SKM-1 treated with dmso at 0.1 percent for 144 hours (cell line): Measurements from ENCODE around the gene CACNA2D3.
"Not testable (repeated sequence)": the region's sequence is repeated elsewhere in the genome, so short reads cannot be mapped to it uniquely, and the experiment has no call there.

ENCODE experiments used
- DNase-seq: peaks from one replicate; lab custom pipeline; 2025; ENCODE audit not compliant: unreplicated experiment; lab: John Stamatoyannopoulos, UW

CACNA2D3 gene

DNA sequence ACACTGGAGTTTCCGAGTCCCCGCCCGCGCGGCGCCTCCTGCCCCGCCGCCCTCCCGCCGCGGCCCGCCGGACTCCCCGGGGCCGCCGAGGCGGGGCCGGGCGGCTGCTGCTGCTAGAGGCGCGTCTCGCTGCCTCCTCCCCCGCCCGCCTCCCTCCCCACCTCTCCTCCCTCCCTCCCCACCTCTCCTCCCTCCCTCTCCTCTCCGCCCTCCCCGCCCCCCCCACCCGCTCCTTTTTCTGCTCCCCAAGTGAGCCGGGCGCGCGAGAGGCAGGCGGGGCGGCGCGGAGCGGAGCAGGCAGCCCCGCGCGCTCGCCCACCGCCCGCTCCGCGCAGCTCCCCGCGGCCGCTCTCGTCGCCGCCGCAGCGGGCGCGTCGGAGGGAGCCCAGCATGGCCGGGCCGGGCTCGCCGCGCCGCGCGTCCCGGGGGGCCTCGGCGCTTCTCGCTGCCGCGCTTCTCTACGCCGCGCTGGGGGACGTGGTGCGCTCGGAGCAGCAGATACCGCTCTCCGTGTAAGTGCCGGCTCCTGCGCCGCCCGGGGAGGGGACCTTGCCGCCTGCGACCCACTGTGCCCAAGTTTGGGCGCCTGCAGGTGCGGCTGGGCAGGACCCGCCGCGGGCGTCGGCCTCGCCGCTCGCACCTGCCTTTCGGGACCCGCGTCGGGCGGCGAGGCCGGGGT is at the start of gene CACNA2D3:
Gene CACNA2D3, plus strand, starts transcription at position 229 of the 679 bp plus-strand sequence.
- DNase-seq: no peak

DNA sequence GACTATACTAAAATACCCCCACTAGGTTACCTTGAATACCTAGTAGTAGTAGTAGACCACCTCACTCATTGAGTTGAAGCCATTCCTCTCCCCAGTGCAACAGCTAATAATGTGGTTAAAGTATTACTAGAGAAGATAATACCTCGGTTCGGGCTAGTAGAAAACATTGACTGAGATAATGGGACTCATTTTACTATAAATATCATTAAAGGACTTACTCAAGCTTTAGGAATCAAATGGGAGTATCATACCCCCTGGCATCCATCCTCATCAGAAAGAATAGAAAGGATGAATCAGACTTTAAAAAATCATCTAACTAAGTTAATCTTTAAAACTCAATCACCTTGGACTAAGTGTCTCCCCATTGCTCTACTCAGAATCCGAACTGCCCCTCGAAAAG is 49.0 kb upstream of the CACNA2D3 start:
- no peak for DNase-seq

DNA sequence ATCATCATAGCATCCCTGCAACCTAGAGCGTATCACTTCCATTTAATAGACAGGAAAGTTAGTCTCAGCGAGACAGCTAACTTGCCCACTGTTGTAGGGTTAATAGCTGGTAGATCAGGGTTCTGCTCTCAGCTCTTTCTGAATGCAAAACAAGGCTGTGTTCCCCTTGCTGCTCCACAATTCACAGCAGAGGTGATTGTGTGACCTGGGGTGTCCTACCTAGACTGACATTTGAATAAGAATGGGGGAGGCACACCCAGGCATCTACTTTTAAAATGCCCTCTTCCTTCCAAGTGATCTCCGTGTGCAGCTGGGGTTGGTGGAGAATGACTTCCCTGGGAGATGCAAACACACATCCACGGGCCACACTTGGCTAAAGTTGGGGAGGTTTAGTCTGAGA is 43.0 kb upstream of the CACNA2D3 start:
- DNase-seq: no peak

DNA sequence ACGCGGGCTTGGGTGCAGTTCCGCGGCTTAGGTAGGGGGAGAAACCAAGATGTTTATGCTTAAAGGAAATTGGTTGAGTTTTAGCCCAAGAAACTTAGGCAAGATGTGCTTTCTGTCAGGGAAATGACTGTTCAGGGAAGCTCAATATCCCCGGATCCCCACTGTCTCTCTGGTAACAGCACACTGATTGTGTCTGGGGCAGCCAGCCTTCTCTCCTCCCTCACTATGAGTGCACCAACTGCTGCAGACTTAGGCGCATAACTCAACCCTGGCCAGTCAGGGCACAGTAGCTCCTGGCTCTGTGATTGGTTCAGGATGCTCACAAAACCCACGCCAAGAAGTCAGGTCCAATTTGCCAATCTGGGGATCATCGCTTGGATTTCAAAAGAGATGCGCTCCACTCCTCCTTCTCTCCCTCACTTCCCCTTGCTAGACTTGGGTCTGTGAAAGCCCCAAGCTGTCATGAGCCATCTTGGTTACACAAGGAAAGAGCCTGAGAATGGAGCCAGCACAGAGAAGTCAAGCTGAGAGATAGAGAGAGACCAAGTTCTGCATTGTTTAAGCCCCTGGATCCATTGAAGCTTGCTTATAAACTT is 42.5 kb upstream of the CACNA2D3 start:
- DNase-seq: no peak

DNA sequence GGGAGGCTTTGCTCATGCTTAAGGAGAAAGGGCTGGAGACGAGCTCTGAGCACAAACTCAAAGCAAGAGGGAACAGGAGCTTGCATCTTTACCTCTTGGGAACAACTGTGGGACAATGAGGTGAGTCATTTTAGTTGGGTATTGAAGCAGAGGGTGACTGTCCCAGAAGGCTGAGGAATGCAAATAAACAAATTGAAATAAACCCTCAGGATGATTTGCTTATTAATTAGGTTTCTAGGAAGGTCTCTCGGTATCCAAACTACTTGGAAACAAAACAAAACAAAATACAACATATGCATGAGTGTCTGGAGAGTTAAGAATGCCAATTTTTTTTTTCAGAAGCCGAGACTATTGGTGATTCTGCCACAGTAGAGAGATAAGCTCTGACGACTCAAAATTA is 38.4 kb upstream of the CACNA2D3 start:
- DNase-seq: no peak

DNA sequence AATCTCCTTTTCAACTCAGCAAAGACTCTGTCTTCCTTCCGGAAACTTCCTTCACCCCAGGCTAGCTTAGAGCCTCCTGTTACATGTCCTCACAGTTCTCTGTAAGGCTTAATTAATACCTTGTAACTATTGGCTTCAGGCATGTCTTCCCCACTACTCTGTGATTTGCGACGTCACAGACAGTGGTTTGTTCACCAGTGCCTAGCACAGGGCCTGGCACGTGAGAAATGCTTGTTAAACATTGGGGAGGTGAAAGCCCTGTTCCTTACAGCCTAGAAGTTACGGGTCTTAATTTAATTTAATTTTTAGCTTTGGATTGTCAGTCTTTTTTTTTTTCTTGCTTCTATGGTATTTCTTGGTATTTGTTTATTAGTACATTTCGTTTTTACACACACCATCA is 36.4 kb upstream of the CACNA2D3 start:
- no peak for DNase-seq

DNA sequence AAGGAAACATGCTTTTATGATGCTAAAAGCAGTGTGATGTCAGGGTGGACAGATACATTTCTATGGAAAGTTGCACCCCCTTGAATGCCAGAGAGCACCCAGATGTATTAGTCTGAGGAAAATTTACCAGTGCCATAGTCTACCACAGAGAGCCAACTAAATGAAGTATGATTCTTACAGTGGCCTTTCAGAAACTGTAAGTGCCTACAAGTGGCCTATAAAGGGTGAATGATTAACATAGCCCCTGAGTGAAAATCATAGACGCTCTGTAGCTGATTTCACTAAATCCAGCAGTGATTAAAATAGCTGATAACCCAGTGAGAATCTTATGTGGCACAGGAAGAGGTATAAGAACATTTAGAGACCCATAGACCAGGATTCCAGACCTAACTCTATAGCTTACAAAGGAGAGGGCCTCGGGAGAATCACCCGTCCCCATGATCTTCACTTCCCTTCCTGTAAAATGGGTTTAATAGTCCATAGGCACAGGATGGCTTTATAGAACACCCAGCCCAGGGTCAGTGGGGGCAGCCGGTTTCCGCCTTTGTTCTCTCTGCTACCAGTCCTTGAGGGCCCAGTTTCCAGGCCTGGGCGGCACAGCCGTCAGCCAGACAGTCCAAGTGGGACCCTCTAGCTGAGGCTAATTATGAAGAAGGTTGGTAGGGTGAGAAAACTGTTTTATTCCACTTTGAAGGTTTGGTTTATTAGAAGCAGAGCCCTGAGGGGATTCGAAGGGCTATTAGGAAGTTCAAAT is 35.5 kb upstream of the CACNA2D3 start:
- no peak for DNase-seq

DNA sequence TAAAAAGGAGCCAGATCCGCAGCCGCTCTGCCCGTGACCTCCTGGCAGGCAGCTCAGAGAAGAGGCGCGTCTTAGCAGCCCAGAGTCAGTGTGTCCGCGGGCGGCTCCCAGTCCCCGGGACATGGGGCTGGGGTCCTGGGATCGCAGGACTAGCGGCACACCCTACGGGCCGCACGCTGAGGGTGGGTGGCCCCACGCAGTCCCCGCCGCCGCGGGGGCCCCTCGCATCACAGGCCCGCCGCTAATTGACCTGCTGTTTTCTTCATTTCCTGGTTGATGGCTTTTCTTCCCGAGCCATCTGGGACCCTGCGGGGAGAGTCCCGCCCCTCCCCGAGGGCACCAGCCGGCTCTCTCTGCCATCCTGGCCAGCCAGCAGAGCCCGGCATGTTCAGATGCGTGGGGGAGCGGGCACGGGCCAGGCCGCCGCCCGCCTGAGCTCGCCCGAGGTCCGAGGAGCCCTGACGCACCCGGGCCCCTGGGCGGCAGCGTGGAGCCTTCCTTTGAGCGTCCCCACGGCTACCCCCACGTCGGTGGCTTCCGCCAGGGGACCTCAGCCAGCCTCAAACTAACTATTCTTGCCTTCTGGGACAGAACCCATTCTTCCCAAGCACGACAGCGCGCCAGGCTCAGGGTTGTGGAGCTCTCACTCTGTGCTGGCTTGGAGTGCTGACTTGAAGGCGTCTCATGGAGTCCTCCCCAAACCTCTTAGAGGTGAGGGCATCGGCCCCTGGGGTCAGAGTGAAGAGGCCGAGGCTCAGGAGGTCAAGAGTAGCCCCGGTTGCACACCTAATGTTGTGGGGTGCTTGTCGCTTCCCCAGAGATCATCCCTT is 34.6 kb upstream of the CACNA2D3 start:
- DNase-seq: no peak

DNA sequence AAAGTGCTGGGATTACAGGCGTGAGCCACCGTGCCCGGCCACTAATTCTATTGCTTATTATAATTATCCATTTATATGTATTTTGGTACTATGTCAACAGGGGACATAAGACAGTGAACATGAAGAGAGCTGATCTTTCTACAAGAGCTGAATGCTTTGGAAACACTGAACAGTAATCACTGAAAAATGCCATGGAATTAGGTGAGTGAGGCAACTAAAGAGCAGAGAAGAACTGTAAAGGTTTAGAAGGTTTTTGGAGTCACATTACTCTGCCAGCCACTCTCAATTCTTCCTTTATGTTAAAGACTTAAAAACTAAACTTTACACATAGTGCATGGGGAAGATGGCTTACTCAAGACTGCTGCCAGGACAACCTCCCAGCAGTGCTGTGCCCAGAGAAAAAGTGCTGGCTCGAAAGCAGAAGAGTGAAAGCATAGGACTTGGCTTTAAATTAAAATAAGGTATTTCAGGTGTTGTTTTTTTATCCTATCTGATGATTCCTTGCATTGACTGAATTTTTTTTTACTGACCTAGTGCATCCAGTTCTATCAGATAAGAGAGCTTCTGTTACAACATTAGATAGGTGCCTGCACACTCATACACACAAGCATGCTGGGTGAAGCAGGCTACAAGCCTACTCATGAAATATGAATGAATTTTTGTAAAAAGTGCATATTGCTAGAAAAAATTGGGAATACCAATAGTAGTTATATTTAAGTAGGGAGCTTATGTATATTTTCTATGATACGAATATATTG is 28.7 kb upstream of the CACNA2D3 start:
- DNase-seq: no peak

DNA sequence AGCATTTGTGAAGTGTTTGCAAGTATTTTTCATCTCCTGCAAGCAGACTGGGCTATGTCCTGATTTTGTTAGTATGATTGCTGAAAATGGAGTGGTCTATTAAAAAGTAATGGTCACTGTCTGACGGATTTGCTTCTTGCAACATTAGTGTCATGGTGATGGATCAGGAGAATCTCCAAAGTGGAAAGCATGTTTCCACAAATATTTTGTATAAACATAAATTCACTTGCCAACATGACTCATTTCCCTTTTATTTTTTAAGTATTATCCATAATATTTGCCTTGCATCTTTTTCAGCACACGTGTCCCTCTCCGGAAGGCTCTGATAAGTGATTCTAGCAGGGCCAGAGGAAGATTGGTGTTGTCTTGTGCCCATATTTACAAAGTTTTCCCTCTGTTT is 27.4 kb upstream of the CACNA2D3 start:
- DNase-seq: no peak

DNA sequence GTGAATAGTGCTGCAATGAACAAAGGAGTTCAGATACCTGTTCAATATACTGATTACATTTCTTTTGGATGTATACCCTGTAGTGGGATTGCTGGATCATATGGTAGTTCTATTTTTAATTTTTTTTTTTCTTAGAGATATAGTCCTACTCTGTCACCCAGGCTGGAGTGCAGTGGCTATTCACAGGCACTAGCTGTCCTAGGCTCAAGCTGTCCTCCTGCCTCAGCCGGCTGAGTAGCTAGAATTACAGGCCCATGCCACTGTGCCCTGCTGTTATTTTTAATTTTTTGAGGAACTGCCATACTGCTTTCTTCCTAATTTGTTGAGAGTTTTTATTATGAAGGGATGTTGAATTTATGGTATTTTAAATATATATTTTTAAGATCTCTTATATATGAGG is 23.0 kb upstream of the CACNA2D3 start:
- no peak for DNase-seq

DNA sequence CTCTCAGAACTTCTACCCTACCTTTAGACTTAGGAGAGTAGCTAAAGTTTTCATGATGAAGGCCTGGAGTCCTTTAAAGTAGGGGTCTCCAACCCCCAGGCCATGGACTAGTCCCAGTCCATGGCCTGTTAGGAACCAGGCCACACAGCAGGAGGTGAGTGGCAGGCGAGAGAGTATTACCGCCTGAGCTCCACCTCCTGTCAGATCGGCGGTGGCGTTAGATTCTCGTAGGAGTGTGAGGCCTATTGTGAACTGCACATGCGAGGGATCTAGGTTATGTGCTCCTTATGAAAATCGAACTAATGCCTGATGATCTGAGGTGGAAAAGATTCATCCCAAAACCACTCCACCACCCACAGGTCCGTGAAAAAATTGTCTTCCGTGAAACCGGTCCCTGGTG is 18.3 kb upstream of the CACNA2D3 start:
- no peak for DNase-seq

DNA sequence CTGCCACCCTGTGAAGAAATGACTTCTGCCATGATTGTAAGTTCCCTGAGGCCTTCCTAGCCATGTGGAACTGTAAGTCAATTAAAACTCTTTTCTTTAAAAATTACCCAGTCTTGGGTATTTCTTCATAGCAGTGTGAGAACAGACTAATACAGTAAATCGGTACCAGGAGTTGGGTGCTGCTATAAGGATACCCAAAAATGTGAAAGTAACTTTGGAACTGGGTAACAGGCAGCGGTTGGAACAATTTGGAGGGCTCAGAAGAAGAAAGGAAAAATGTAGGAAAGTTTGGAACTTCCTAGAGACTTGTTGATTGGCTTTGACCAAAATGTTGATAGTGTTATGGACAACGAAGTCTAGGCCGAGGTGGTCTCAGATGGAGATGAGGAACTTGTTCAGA is 6.2 kb upstream of the CACNA2D3 start:
- not testable (repeated sequence) for DNase-seq

DNA sequence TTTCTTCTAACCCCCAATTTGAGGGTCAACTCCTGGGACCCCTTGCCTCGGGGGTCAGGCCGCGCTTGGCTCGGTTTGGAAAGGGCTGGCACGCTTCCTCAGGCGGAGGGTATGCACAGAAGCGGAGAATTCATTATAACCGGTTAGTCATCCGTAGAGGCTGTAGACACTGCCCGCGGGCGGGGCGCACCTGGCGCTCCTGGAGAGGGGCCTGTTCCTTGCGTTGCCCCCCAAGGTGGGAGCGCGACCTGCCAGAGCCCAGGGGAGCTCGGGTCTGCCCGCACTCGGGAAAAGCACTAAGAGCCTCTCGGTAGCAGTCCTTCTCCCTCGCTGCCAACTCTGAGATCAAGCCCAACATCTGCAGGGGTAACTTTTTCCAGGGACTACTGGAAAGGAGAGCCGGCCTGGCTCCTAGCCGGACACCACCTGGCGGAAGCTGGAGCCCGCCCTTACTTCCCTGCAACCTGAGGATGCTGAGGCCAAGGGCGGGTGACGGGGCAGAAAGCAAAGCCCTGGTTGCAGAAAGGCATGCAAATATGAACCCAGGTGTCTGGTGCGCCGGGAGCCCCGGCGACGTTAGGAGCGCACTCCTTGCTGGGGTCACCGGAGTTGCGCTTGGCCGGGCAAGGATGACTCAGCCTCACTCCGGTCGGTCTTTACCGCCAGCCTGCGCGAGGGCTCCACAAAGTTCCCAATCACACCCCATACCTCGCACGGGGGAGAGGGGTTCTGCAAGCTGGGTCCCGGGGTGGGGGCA is 1.5 kb upstream of the CACNA2D3 start:
- DNase-seq: no peak

DNA sequence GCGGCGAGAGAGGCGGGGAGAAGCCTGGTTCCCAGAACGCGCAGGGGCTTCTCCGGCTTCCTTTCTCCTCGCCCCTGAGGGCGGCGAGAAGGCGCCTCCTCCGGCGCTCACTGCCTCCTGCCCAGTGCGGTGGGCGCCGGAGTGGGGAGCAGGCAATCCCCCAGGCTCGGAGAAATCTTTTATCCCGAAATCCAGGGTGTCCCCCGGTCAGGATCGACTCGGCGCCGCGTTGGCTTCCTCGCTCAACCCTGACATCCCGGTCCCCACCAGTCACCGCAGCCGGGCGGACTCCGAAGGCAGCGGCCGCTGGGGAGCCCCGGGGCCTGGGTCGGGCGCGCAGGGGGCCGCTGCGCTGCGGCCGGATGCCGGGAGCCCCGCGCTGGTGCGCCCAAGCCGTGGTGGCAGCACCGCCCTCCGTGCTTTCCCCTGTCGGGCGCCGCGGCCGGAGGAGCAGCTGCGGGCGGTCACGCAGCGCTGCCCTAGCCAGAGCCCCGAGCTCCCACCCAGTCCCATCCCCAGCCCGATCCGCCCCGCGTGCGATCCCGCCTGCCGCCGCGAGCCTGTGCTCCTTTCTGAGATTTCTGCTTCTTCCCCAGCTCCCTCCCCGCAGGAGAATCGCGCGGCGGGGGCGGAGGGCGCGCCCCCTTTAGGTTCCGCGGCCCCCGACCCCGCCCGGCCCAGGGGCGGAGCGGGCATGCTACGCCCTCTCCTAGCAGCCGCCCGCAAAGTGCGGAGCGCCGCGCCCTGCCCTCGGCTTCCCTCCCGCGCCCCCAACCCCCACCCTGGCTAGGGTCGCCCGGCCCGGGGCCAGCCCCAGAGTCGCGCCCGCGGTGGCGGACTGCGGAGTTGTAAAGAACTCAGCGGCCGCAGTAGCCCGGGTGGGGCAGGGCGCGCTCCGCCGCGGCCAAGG is 683 bp upstream of the CACNA2D3 start:
- DNase-seq: no peak

DNA sequence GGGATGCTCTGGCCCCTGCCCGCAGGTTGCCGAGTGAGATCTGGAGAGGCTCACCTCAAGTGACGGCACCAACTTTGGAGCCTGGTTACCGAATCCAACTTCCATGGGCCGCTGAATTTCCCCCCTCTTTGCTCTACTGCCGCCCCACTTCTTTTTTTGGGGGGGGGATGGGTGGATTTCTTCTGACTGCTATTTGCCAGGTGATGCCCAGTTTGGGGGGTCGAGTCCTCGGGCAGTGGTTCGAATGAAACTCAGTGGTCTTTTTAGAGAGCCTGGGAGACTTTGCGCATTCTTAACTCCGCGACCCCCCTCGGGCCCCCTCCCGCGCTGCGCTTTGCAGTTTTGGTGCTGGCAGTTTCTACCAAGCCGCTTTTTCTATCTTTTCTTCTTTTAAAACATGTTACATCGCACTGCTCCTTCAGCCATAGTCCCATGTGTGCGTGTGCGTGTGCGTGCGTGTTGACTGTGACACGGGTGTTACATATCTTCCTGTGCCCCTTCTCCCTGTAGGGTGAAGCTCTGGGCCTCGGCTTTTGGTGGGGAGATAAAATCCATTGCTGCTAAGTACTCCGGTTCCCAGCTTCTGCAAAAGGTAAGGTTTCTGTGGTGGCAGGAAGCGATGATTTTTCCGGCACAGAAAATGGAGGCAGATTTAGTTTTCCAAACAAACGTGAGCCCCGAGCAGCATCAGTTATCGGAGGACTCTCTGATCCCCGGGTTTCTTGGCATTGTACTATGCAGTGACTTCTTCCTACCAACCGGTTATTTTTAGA is 837 bp downstream of the CACNA2D3 start:
- DNase-seq: no peak

DNA sequence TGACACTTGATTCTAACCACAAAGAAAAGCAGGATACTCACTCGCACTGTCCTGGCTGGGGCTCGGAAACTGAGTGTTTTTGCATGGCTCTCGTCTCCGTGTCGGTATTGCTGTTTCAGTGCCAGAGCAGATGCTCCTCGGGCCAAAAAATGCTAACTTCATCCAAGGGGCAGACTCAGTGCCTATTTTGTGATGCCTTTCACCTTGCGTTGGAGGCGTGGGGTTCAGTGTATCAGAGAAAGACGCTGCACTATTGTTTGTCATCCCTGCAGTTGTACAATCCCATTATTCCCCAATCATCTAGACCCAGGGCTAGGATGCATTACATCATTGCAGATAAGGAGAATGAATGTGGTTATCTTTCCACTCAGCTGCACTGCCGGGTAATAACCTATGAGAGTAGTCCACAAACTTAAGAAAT is 1.4 kb downstream of the CACNA2D3 start:
- DNase-seq: no peak

DNA sequence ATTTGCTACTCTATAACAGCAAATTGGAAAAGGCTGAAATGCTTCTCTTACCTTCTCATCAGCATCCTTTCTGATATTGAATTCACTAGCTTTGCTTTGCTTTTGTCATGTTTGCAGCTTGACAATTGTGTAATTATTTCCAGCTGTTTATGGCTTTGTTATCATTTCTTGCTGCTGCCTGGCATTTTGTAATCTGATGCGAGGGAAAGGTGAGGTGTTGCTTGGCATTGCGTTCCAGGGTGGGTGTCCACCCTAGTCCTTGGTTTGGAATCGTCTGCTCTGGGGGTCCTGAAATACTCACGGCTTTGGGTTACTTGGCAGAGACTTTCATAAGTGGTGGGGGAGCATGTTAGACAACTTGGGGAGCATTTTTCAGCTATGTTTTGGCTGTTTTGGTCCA is 2.9 kb downstream of the CACNA2D3 start:
- DNase-seq: no peak
